Esophagus squamous epithelium (tissue), 4 donors: Measurements from ENCODE around the gene ANK3.

Source experiments
- CTCF ChIP-seq, 6 experiments: fragments of 450-650 bp in 4 of 6; fragments of 200-600 bp in 2 of 6; sonication (generic) in 2 of 6; IDR thresholded peaks; one replicate each; pipeline ENCODE4 v1.5.1; 2016 to 2019; ENCODE audit warnings: antibody characterized with exemption in 6 of 6, mild to moderate bottlenecking in 4 of 6, moderate library complexity in 4 of 6
- POLR2A ChIP-seq, 4 donors: fragments of 450-650 bp; IDR thresholded peaks; one replicate each; pipeline ENCODE4 v1.6.1; 2017; ENCODE audit warnings: antibody characterized with exemption in 4 of 4, mild to moderate bottlenecking in 4 of 4, moderate library complexity in 3 of 4

GRCh38 chr10:60309891-60310290 lies 79.8 kb downstream of the ANK3 start:
- TF ChIP-seq CTCF (IDR thresholded peaks at IDR 0.05) (no peak), POLR2A (IDR thresholded peaks at IDR 0.05) (no peak)
